Measurements from ENCODE around the gene NCOA1.
"Not testable (repeated sequence)": the region's sequence is repeated elsewhere in the genome, so short reads cannot be mapped to it uniquely, and the experiment has no call there.

Gene NCOA1

DNA sequence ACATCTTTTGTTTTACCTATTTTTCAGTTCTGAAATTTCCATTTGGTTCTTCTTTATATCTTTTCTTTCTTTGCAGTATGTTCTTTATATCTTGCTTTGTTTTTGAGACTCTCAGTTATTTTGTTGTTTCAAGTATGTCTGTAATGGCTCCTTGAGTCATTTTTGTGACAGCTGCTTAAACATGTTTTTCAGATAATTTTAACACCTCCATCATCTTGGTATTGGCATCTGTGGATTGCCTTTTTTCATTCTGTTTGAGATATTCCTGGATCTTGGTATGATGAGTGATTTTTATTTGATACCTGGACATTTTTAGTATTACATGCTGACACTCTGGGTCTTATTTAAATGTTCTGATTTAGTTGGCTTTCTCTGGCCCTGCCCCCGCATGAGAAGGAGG is 89.5 kb downstream of the NCOA1 start:
- no peak for ATAC-seq
- no peak for TF ChIP-seq ZC3H10 (CRISPR knock-in tag; IDR thresholded peaks at IDR 0.05)
- TF ChIP-seq, protein P1, sequence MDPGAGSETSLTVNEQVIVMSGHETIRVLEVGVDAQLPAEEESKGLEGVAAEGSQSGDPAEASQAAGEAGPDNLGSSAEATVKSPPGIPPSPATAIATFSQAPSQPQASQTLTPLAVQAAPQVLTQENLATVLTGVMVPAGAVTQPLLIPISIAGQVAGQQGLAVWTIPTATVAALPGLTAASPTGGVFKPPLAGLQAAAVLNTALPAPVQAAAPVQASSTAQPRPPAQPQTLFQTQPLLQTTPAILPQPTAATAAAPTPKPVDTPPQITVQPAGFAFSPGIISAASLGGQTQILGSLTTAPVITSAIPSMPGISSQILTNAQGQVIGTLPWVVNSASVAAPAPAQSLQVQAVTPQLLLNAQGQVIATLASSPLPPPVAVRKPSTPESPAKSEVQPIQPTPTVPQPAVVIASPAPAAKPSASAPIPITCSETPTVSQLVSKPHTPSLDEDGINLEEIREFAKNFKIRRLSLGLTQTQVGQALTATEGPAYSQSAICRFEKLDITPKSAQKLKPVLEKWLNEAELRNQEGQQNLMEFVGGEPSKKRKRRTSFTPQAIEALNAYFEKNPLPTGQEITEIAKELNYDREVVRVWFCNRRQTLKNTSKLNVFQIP (CRISPR knock-in tag; IDR thresholded peaks at IDR 0.05; ENCODE audit: borderline replicate concordance, low read depth) = no peak
- TF ChIP-seq TOX (CRISPR knock-in tag; IDR thresholded peaks at IDR 0.05; ENCODE audit: borderline replicate concordance) = no peak

DNA sequence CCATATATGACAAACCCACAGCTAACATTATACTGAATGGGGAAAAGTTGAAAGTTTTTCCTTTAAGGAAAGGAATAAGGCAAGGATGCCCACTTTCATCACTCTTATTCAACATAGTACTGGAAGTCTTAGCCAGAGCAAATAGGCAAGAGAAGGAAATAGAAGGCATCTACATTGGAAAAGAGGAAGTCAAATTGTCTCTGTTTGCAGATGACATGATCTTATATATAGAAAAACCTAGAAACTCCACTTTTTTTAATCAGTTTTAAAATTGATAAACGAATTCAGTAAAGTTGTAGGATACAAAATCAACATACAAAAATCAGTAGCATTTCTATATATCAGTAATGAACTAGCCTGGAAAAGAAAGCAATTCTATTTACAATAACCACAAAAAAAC is 90.9 kb downstream of the NCOA1 start:
- not testable (repeated sequence) for ATAC-seq

DNA sequence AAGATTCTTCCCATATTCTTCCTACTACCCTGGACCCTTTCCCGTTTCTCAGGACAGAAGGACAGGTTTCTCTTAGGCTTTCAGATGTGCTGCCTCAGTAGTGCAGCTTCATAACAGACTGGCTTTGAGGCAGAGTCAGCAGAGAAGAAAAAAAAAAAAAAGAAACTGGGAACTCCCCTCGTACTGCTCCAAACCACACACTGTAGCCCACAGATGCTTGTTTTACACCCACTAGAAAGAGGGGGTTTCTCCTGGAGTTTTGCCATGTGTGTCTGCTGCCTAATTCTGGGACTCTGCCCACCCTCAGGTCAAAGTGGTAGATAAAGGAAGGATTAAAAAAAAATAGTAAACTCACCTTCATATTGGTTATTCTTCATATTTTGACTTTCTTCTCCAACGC is 95.9 kb downstream of the NCOA1 start:
- no peak for ATAC-seq

DNA sequence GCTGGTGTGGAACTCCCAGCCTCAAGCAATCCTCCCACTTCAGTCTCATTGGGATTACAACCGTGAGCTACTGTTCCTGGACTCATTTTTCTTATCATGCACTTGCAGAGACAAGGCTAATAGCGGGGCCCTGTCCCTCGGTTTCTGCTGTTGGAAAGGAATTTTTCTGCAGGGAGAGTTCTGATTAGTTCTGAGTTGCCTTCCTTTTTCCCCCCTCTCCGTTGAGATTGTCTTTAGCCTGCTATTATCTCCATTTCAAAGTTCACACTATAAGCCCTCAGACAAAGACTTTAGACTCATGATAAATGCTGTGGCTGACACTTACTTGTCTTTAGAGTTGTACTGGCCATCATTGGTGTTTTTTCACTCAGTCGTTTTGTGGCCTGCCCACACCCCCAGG is 97.2 kb downstream of the NCOA1 start:
- ATAC-seq = no peak
- TF ChIP-seq ARNTL (CRISPR knock-in tag; IDR thresholded peaks at IDR 0.05; ENCODE audit: borderline replicate concordance, low read depth) (no peak), PPARA (CRISPR knock-in tag; IDR thresholded peaks at IDR 0.05; ENCODE audit: borderline replicate concordance) (no peak), TOX (CRISPR knock-in tag; IDR thresholded peaks at IDR 0.05; ENCODE audit: borderline replicate concordance) (no peak)

More for the DNA sequence above, 95.9 kb downstream of the NCOA1 start:
- TF ChIP-seq GLIS3 (CRISPR knock-in tag; IDR thresholded peaks at IDR 0.05) = no peak
- no peak for TF ChIP-seq BACH2 (CRISPR knock-in tag; IDR thresholded peaks at IDR 0.05; ENCODE audit: borderline replicate concordance)
- no peak for TF ChIP-seq ISL1 (CRISPR knock-in tag; IDR thresholded peaks at IDR 0.05)
- no peak for TF ChIP-seq ZNF8 (CRISPR knock-in tag; IDR thresholded peaks at IDR 0.05)
- no peak for TF ChIP-seq OSR1 (CRISPR knock-in tag; IDR thresholded peaks at IDR 0.05)

DNA sequence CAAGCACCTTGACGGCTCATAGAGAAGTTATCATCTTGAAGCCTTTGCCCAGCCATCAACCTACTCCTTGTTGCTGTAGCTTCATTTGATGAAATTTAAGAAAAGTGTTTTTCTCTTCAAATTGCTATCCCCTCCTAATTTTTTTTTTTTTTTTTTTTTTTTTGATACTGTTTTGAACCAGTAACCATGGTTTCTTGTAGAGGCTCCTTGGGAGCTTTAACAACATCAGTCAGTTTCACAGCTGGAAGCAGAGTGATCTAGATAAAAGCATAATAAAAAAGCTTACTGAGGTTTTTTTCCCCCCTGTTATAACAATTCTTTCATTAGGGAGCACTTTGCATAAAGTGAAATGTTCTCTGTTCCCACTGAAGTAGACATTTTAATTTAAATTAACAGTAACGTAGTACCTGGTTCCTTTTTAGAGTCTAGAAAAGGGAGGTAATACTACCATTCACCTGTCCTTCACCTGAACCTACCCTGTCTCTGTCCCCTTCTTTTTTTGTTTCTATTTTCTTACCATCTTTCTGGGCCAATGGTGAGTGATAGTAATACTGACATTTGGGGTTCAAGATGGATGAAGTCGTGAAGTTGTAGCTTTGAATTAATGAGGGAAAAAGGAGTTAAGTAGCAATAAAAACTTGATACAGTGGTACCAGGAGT is 101.5 kb downstream of the NCOA1 start:
- TF ChIP-seq ZFP30 (CRISPR knock-in tag; IDR thresholded peaks at IDR 0.05) (no peak), TOX (CRISPR knock-in tag; IDR thresholded peaks at IDR 0.05; ENCODE audit: borderline replicate concordance) (no peak), SNAI2 (CRISPR knock-in tag; IDR thresholded peaks at IDR 0.05) (no peak), ZNF70 (CRISPR knock-in tag; IDR thresholded peaks at IDR 0.05) (no peak), PPARA (CRISPR knock-in tag; IDR thresholded peaks at IDR 0.05; ENCODE audit: borderline replicate concordance) (no peak), RARB (CRISPR knock-in tag; IDR thresholded peaks at IDR 0.05) (no peak), ZNF8 (CRISPR knock-in tag; IDR thresholded peaks at IDR 0.05) (no peak), ARNTL (CRISPR knock-in tag; IDR thresholded peaks at IDR 0.05; ENCODE audit: borderline replicate concordance, low read depth) (no peak)
- TF ChIP-seq, protein P1 (CRISPR knock-in tag; IDR thresholded peaks at IDR 0.05; ENCODE audit: borderline replicate concordance, low read depth) = no peak
- TF ChIP-seq, protein P2, sequence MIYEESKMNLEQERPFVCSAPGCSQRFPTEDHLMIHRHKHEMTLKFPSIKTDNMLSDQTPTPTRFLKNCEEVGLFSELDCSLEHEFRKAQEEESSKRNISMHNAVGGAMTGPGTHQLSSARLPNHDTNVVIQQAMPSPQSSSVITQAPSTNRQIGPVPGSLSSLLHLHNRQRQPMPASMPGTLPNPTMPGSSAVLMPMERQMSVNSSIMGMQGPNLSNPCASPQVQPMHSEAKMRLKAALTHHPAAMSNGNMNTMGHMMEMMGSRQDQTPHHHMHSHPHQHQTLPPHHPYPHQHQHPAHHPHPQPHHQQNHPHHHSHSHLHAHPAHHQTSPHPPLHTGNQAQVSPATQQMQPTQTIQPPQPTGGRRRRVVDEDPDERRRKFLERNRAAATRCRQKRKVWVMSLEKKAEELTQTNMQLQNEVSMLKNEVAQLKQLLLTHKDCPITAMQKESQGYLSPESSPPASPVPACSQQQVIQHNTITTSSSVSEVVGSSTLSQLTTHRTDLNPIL (CRISPR knock-in tag; IDR thresholded peaks at IDR 0.05; ENCODE audit: low read depth) = no peak
- ATAC-seq = no peak

DNA sequence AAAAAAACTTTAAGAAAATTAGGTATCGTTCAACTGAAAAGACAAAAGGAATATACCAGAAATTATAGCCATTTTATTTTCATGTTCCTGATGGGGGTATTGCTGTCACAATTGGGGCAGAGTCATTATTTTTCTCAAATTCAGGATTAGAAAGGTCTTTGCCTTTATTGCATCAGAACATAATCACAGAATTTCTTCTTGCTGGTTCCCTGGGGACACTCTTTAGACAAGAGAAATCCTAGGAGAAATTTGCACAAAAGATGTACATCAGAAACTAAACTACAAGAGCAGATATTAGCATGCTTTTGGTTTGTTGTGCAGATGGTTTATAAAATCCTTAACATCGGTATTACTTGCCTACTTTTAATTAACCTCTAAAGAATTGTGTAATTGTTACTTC is 103.2 kb downstream of the NCOA1 start:
- no peak for ATAC-seq
- TF ChIP-seq, protein P3, sequence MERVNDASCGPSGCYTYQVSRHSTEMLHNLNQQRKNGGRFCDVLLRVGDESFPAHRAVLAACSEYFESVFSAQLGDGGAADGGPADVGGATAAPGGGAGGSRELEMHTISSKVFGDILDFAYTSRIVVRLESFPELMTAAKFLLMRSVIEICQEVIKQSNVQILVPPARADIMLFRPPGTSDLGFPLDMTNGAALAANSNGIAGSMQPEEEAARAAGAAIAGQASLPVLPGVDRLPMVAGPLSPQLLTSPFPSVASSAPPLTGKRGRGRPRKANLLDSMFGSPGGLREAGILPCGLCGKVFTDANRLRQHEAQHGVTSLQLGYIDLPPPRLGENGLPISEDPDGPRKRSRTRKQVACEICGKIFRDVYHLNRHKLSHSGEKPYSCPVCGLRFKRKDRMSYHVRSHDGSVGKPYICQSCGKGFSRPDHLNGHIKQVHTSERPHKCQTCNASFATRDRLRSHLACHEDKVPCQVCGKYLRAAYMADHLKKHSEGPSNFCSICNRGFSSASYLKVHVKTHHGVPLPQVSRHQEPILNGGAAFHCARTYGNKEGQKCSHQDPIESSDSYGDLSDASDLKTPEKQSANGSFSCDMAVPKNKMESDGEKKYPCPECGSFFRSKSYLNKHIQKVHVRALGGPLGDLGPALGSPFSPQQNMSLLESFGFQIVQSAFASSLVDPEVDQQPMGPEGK (CRISPR knock-in tag; IDR thresholded peaks at IDR 0.05; ENCODE audit: borderline replicate concordance) = no peak
- no peak for TF ChIP-seq ZNF565 (CRISPR knock-in tag; conservative IDR thresholded peaks at IDR 0.05; ENCODE audit: low read depth)
- no peak for TF ChIP-seq PPARA (CRISPR knock-in tag; IDR thresholded peaks at IDR 0.05; ENCODE audit: borderline replicate concordance)
- TF ChIP-seq ARNTL (CRISPR knock-in tag; IDR thresholded peaks at IDR 0.05; ENCODE audit: borderline replicate concordance, low read depth) = no peak
- TF ChIP-seq BACH2 (CRISPR knock-in tag; IDR thresholded peaks at IDR 0.05; ENCODE audit: borderline replicate concordance) = no peak
- TF ChIP-seq CSDC2 (CRISPR knock-in tag; IDR thresholded peaks at IDR 0.05) = no peak
- no peak for TF ChIP-seq GLIS3 (CRISPR knock-in tag; IDR thresholded peaks at IDR 0.05)
- no peak for TF ChIP-seq ESRRG (CRISPR knock-in tag; IDR thresholded peaks at IDR 0.05)
- TF ChIP-seq, protein P4, sequence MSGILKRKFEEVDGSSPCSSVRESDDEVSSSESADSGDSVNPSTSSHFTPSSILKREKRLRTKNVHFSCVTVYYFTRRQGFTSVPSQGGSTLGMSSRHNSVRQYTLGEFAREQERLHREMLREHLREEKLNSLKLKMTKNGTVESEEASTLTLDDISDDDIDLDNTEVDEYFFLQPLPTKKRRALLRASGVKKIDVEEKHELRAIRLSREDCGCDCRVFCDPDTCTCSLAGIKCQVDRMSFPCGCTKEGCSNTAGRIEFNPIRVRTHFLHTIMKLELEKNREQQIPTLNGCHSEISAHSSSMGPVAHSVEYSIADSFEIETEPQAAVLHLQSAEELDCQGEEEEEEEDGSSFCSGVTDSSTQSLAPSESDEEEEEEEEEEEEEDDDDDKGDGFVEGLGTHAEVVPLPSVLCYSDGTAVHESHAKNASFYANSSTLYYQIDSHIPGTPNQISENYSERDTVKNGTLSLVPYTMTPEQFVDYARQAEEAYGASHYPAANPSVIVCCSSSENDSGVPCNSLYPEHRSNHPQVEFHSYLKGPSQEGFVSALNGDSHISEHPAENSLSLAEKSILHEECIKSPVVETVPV (CRISPR knock-in tag; IDR thresholded peaks at IDR 0.05) = no peak
- TF ChIP-seq ZNF70 (CRISPR knock-in tag; IDR thresholded peaks at IDR 0.05) = no peak
- TF ChIP-seq ZFP3 (CRISPR knock-in tag; IDR thresholded peaks at IDR 0.05) = no peak
- no peak for TF ChIP-seq ZNF8 (CRISPR knock-in tag; IDR thresholded peaks at IDR 0.05)
- TF ChIP-seq, protein P1 (CRISPR knock-in tag; IDR thresholded peaks at IDR 0.05; ENCODE audit: borderline replicate concordance, low read depth) = no peak
- no peak for TF ChIP-seq TCF4 (CRISPR knock-in tag; IDR thresholded peaks at IDR 0.05; ENCODE audit: borderline replicate concordance)
- TF ChIP-seq ZC3H10 (CRISPR knock-in tag; IDR thresholded peaks at IDR 0.05) = no peak
- no peak for TF ChIP-seq ISL1 (CRISPR knock-in tag; IDR thresholded peaks at IDR 0.05)
- TF ChIP-seq TOX (CRISPR knock-in tag; IDR thresholded peaks at IDR 0.05; ENCODE audit: borderline replicate concordance) = no peak

Measured in SK-N-SH treated with all-trans-retinoic acid at 6 μM for 48 hours (cell line).